ENCODE measurements around the gene CSNK1G2.

- TF ChIP-seq CTCF (IDR thresholded peaks at IDR 0.05), result no peak
- TF ChIP-seq POLR2A (IDR thresholded peaks at IDR 0.05), result no peak
These were observed 20.3 kb downstream of the CSNK1G2 start for GRCh38 chr19:1961000-1961883.

All from Peyer's patch (tissue), 4 donors.